NCI-H2196 (cell line): ENCODE results near the gene RAN.
"Not testable (repeated sequence)": the region's sequence is repeated elsewhere in the genome, so short reads cannot be mapped to it uniquely, and the experiment has no call there.

ENCODE experiments used
- DNase-seq: peaks from one replicate; lab custom pipeline; 2025; ENCODE audit not compliant: unreplicated experiment; lab: John Stamatoyannopoulos, UW

The RAN gene

DNA sequence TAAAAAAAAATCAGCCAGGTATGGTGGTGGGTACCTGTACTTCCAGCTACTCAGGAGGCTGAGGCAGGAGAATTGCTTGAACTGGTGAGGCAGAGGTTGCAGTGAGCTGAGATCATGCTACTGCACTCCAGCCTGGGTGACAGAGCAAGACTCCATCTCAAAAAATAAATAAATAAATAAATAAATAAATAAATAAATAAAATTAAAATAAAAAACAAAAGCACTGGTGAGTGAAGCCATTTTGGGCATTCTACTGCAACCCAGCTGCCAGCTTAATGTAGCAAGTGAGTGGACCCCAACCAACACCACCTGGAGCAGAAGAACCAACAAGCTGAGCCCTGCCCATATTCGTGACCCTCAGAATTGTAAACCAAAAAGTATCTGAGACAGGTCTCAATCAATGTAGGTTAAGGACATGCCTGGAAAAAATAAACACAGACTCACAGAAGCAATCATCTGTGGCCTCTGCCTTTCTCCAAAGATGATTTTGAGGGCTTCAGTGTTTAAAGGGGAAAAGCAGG is 23.0 kb upstream of the RAN start:
- DNase-seq: not testable (repeated sequence)

DNA sequence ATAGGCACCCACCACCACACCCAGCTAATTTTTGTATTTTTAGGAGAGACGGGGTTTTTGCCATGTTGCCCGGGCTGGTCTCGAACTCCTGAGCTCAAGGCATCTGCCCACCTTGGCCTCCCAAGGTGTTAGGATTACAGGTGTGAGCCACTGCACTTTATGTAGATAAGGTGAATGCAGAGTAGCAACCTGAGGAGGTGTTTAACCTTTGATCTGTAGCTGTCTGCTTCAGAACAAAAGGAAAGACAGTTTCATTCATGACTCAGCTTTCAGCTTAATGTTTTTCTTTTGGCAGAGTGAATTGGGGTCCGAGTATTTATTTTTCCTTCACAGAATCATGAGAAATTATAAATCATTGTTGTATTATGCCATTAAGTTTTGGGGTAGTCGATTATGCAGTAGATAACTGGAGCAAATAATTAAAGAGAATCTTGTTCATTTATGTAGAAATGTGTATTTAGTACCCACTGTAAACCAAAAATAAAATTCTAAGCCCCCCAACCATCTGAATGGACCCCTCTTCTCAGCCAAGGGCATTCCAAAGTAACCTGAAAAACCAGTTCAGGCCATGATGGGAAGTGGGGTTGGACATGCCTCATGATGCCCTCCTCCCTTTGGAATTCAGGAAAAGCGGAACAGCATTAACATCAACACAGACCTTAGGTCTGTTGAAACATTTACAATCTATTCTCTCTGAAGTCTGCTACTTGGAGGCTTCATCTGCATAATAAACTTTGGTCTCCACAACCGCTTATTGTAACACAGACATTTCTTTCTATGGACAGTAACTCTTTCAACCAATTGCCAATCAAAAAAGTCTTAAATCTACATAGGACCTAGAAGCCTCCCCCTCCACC is 22.1 kb upstream of the RAN start:
- no peak for DNase-seq

DNA sequence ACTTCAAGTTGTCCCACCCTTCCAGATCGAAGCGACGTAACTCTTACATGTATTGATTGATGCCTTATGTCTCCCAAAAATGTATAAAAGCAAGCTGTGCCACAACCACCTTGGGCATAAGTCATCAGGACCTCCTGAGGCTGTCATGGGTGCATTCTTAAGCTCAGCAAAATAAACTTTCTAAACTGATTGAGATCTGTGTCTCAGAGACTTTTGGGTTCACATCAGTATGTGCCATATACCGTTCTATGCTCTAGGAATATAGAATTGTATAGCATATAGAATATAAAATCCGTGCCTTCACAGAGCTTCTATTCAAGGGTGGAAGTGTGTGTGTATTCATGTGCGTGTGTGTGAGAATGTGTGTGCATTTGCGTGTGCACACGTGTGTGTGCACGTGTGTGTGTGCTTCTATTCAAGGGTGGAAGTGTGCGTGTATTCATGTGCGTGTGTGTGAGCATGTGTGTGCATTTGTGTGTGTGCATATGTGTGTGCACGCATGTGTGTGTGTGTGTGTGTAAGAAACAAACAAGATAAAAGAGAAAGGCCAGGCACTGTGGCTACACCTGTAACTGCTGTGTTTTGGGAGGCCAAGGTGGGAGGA is 21.3 kb upstream of the RAN start:
- no peak for DNase-seq

DNA sequence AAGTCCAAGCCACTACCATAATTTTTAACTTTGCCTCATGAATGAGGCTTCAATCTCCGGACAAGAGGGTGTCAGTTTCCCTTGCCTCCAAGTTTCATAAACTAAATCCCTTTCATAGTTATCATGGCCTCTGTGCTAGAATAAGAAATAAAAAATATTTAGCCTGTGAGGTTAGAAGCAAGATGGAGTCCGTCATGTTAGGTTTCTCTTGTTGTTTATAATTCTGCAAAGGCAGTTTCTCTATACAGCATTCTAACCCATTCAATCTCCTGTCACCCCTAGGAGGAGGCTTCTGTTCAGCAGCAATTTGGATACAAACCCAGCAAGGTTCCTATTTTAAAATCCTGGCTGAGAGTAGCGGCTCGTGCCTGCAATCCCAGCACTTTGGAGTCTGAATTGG is 15.8 kb upstream of the RAN start:
- DNase-seq: no peak

DNA sequence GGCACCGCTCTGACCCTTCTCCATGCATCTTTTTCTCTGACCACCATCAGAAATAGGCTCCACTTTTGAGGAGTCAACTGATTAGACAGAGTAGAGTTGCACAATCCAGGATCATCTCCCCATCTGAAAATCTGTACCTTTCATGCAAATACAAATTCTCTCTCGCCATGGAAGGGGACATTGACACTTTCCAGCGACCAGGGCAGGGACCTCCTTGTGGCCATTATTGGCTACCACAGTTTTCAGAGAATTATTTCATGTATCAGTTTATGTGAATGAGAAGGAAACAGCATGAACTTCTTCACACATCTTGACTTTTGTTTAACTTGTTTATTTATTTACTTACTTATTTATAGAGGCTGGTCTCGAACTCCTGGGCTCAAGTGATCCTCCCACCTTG is 13.8 kb upstream of the RAN start:
- no peak for DNase-seq

GRCh38 chr12:130859161-130859560 is 12.7 kb upstream of the RAN start:
- no peak for DNase-seq

DNA sequence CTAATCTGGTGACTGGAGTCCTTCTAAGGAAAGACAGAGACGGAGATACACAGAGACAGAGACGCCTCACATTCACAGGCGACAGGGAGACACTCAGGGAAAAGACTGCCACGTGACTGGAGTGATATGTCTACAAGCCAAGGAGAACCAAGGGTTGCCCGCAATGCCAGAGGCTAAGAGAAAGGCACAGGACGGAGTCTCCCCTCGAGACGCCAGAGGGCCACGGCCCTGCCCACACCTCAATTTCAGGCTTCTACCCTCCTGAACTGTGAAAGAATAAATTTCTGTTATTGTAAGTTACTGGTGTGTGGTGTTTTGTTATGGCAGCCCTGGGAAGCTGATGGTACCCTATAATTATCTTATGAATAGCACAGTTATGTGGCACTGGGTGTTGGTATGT is 11.6 kb upstream of the RAN start:
- DNase-seq: no peak

DNA sequence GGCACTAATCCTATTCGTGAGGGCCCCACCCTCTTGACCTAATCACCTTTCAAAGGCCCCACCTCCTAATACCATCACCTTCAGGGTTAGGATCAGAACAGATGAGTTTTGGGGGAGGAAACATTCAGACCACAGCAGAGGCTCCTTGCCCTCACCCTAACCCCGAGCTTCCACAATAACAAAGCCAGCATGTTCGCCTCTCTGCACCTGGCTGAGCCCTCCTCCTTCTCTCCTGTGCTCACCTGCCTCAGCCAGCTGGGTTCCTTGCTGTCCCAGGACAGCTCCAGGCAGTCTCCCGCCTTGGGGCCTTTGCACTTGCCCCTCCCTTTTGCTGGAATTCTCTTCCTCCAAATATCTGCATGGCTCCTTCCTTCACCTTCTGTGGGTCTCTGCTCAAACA is 9.7 kb upstream of the RAN start:
- DNase-seq: no peak

GRCh38 chr12:130862771-130863170 is 9.1 kb upstream of the RAN start:
- not testable (repeated sequence) for DNase-seq

GRCh38 chr12:130863298-130863697 is 8.6 kb upstream of the RAN start:
- DNase-seq: no peak

DNA sequence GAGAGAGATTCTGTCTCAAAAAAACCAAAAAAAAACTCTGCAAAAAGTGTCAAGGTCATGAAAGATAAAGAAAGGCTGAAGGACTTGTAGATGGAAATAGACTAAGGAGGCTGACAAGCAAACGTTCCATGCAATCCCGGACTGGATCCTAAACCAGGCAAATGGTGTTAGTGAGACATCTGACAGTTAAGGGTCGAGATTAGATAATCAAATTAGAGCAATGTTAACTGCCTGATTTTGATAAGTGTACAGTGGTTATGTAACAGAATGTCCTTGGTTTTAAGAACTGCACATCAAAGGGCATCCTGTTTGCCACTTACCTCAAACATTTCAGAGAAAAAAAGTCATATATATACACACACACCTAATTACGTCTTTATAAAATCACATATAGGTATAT is 3.5 kb upstream of the RAN start:
- DNase-seq: no peak

DNA sequence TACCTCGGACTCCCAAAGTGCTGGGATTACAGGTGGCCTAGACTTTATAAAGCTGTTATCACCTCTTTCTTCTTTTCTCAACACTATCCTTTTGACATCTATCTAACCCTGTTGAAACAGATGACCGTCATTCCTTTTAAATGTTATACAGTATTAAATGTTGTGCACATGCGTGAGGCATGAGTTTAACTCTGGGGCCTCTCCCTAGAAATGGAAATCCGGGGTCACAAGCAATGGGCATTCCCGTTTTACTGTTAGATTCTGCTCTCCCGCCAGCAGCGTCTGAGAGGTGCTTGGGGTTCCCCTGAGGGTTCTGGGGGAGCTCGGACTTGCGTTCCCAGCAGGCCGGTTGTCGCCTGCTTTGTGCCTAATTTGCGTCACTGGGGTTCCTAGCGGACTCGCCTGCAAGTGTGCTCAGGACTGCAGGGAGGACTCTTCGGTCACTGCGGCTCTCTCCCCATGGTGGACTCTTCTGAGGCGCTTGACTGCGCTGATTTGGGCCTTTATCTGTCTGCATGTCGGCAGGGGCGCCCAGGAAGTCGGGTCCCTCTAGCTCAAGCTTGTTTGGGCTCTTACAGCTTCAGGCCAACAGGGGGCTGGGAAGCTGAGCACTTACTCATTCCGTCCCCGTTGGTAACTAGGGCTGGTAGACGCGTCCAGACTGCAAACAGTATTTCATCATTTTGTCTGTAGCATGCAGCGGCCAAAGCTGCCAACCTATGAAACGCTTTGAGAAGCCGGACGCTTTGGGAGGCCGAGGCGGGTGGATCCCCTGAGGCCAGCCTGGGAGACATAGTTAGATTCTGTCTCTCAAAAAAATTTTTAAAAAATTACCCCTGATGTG is 1.2 kb upstream of the RAN start:
- DNase-seq: peak; percentile 19

- DNase-seq: peak; percentile 41
These were observed 572 bp downstream of the RAN start for GRCh38 chr12:130872179-130873096.

DNA sequence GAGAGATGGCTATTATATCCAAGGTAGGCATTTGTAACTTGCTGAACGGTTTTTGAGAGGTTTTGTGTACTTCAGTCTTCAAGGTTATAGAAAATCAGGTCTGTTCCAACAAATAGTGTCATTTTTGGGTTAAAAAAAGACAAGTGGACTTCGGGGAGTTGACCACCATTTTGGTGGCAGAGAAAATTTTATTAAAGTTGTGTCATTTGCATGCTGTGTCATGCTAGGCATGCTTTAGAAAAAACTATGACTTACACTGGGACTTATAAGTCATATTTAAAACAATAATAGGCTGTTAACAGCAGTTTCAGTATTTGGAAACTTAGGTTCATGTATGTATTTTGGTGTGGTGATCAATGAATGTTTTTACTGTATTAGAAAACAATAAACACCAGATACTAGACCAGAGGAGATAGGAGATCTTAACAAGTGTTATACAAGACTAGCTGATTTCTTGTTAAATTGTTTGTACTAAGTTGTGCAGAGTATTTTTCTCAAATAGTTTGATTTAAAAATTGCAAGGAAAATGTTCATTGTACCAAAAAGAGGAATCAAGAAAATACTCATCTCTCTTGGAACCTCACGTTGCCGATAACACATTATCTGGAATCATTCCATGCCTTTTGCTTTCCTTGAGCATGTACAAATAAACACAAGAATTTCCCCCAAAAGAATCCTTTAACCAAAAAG is 1.4 kb downstream of the RAN start:
- DNase-seq: no peak

DNA sequence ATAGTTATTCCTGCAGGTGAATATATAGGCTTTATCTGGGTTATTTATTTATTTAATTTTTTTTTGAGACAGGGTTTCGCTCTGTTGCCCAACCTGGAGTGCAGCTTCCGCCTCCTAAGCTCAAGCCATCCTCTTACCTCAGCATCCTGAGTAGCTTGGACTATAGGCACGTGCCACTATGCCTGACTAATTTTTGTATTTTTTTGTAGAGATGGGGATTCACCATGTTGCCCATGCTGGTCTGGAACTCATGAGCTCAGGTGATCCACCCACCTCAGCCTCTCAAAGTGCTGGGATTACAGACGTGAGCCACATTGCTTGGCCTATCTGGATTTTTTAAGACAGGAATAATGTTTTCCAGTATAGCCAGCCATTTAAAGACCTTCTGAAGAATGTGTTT is 2.0 kb downstream of the RAN start:
- DNase-seq: no peak

GRCh38 chr12:130874696-130875095 is 2.8 kb downstream of the RAN start:
- DNase-seq: no peak

- DNase-seq: no peak
These were observed 3.3 kb downstream of the RAN start for GRCh38 chr12:130875193-130875592.

GRCh38 chr12:130875708-130876107 is 3.8 kb downstream of the RAN start:
- not testable (repeated sequence) for DNase-seq

DNA sequence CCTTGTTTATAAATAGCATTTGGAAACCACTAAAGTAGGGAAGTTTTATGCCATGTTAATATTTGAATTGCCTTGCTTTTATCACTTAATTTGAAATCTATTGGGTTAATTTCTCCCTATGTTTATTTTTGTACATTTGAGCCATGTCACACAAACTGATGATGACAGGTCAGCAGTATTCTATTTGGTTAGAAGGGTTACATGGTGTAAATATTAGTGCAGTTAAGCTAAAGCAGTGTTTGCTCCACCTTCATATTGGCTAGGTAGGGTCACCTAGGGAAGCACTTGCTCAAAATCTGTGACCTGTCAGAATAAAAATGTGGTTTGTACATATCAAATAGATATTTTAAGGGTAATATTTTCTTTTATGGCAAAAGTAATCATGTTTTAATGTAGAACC is 4.4 kb downstream of the RAN start:
- DNase-seq: no peak

- no peak for DNase-seq
These were observed 4.9 kb downstream of the RAN start for GRCh38 chr12:130876758-130877157.
